Measurements from ENCODE around the gene RNF7.
A peak's percentile ranks its signal among the peaks of the same experiment; 100 is the strongest.
"Not testable (repeated sequence)": the region's sequence is repeated elsewhere in the genome, so short reads cannot be mapped to it uniquely, and the experiment has no call there.

RNF7 gene

GRCh38 chr3:141738022-141738890 lies at the start of gene RNF7:
Gene RNF7 (plus strand): TSS chr3:141738298. CDS start chr3:141738342, 44 bp downstream.
- peak; percentile 96 for DNase-seq

GRCh38 chr3:141690431-141691072 lies 47.5 kb upstream of the RNF7 start:
- no peak for DNase-seq

- DNase-seq: not testable (repeated sequence)
Observed at GRCh38 chr3:141691471-141691870, 46.6 kb upstream of the RNF7 start.

- not testable (repeated sequence) for DNase-seq
Observed at GRCh38 chr3:141692973-141693372, 45.1 kb upstream of the RNF7 start.

- DNase-seq: no peak
Observed at GRCh38 chr3:141699324-141699723, 38.8 kb upstream of the RNF7 start.

- no peak for DNase-seq
Observed at GRCh38 chr3:141699897-141700296, 38.2 kb upstream of the RNF7 start.

GRCh38 chr3:141703367-141703766 lies 34.7 kb upstream of the RNF7 start:
- not testable (repeated sequence) for DNase-seq

GRCh38 chr3:141707741-141708203 lies 30.3 kb upstream of the RNF7 start:
- no peak for DNase-seq

GRCh38 chr3:141708367-141708766 lies 29.7 kb upstream of the RNF7 start:
- DNase-seq: no peak

- no peak for DNase-seq
Observed at GRCh38 chr3:141709126-141709770, 28.9 kb upstream of the RNF7 start.

GRCh38 chr3:141710121-141710520 lies 28.0 kb upstream of the RNF7 start:
- DNase-seq: no peak

GRCh38 chr3:141710888-141711616 lies 27.0 kb upstream of the RNF7 start:
- DNase-seq: no peak

GRCh38 chr3:141714671-141715070 lies 23.4 kb upstream of the RNF7 start:
- no peak for DNase-seq

GRCh38 chr3:141722081-141722480 lies 16.0 kb upstream of the RNF7 start:
- DNase-seq: no peak

GRCh38 chr3:141722648-141723047 lies 15.4 kb upstream of the RNF7 start:
- no peak for DNase-seq

- no peak for DNase-seq
Observed at GRCh38 chr3:141723255-141723654, 14.8 kb upstream of the RNF7 start.

- DNase-seq: no peak
Observed at GRCh38 chr3:141724186-141724585, 13.9 kb upstream of the RNF7 start.

GRCh38 chr3:141725036-141725435 lies 13.1 kb upstream of the RNF7 start:
- DNase-seq: no peak

GRCh38 chr3:141726483-141726882 lies 11.6 kb upstream of the RNF7 start:
- no peak for DNase-seq

- no peak for DNase-seq
Observed at GRCh38 chr3:141728355-141728892, 9.7 kb upstream of the RNF7 start.

- DNase-seq: no peak
Observed at GRCh38 chr3:141729240-141729639, 8.9 kb upstream of the RNF7 start.

- DNase-seq: no peak
Observed at GRCh38 chr3:141735176-141735575, 2.9 kb upstream of the RNF7 start.

All from activated gamma-delta T cell treated with Interleukin-2 at 50 U/mL for 16 hours (primary cell).